T follicular helper cell (primary cell): ENCODE measurements around the gene KRTAP5-2.
A peak's percentile ranks its signal among the peaks of the same experiment; 100 is the strongest.
"Not testable (repeated sequence)": the region's sequence is repeated elsewhere in the genome, so short reads cannot be mapped to it uniquely, and the experiment has no call there.

Experiments
- DNase-seq: peaks from one replicate; pipeline ENCODE4 v3.0.0-alpha.2; 2020; ENCODE audit warnings: low read depth

Gene KRTAP5-2

GRCh38 chr11:1628506-1629325, 30.6 kb upstream of the KRTAP5-2 start:
- DNase-seq: peak; percentile 42

- no peak for DNase-seq
Observed at GRCh38 chr11:1625541-1625940, 27.4 kb upstream of the KRTAP5-2 start.

GRCh38 chr11:1624621-1625020, 26.5 kb upstream of the KRTAP5-2 start:
- no peak for DNase-seq

GRCh38 chr11:1623716-1624115, 25.6 kb upstream of the KRTAP5-2 start:
- DNase-seq: no peak

GRCh38 chr11:1622086-1622485, 24.0 kb upstream of the KRTAP5-2 start, which contains the start of gene KRTAP5-4:
Gene KRTAP5-4, minus strand, starts transcription at chr11:1622138. Its CDS starts 45 bp downstream, at chr11:1622093.
- no peak for DNase-seq

GRCh38 chr11:1619449-1619848, 21.4 kb upstream of the KRTAP5-2 start:
- peak; percentile 12 for DNase-seq

- no peak for DNase-seq
Observed at GRCh38 chr11:1618231-1618630, 20.1 kb upstream of the KRTAP5-2 start.

GRCh38 chr11:1608363-1608762, 10.3 kb upstream of the KRTAP5-2 start, which contains the start of gene KRTAP5-3:
Gene KRTAP5-3, minus strand, starts transcription at chr11:1608463. Its CDS starts 78 bp downstream, at chr11:1608385.
- DNase-seq: no peak

GRCh38 chr11:1607901-1608300, 9.8 kb upstream of the KRTAP5-2 start:
- not testable (repeated sequence) for DNase-seq

- DNase-seq: not testable (repeated sequence)
Observed at GRCh38 chr11:1607156-1607845, 9.2 kb upstream of the KRTAP5-2 start.

GRCh38 chr11:1605923-1606322, 7.8 kb upstream of the KRTAP5-2 start:
- DNase-seq: not testable (repeated sequence)

GRCh38 chr11:1604711-1605110, 6.6 kb upstream of the KRTAP5-2 start:
- DNase-seq: no peak

GRCh38 chr11:1604181-1604580, 6.1 kb upstream of the KRTAP5-2 start:
- no peak for DNase-seq

GRCh38 chr11:1603629-1604028, 5.5 kb upstream of the KRTAP5-2 start:
- no peak for DNase-seq

GRCh38 chr11:1601663-1602062, 3.6 kb upstream of the KRTAP5-2 start:
- not testable (repeated sequence) for DNase-seq

GRCh38 chr11:1600626-1601025, 2.5 kb upstream of the KRTAP5-2 start:
- no peak for DNase-seq

- DNase-seq: no peak
Observed at GRCh38 chr11:1598816-1599215, 722 bp upstream of the KRTAP5-2 start.

GRCh38 chr11:1598406-1598805, 312 bp upstream of the KRTAP5-2 start:
- DNase-seq: not testable (repeated sequence)

- DNase-seq: no peak
Observed at GRCh38 chr11:1597331-1597993, 632 bp downstream of the KRTAP5-2 start.

GRCh38 chr11:1596576-1597121, 1.4 kb downstream of the KRTAP5-2 start:
- not testable (repeated sequence) for DNase-seq

GRCh38 chr11:1595994-1596575, 2.0 kb downstream of the KRTAP5-2 start:
- not testable (repeated sequence) for DNase-seq

GRCh38 chr11:1592628-1593027, 5.5 kb downstream of the KRTAP5-2 start:
- DNase-seq: no peak
